ENCODE results near the gene POLK. TPM values are rescaled to one million over a fixed set of nuclear protein-coding genes. Genes with fewer than 3 reads are reported as not detected.

POLK gene
- total and polyA plus RNA-seq, 9 donors = 14.6 to 35.0 (median 20.4) TPM

Other genes starting within 250 kb of the POLK start
- gene HMGCR, start 174.7 kb upstream of the POLK start, total RNA-seq = 14.0 TPM
- gene HMGCR, start 174.7 kb upstream of the POLK start, polyA plus RNA-seq (ENCODE audit: insufficient read depth in 1 of 8, insufficient read length in 8 of 8, low replicate concordance in 1 of 8) = 10 to 100 TPM; 21.1 to 37.8 (median 32.0) TPM
- 19.6 TPM for gene CERT1, start 262 bp upstream of the POLK start, total RNA-seq
- 10 to 100 TPM; 23.2 to 37.5 (median 31.8) TPM for gene CERT1, start 262 bp upstream of the POLK start, polyA plus RNA-seq (ENCODE audit: insufficient read depth in 1 of 8, insufficient read length in 8 of 8, low replicate concordance in 1 of 8)
- 0.98 TPM for gene ANKDD1B, start 99.6 kb downstream of the POLK start, total RNA-seq
- 1 to 10 TPM in 1 of 8 donors, under 1 TPM in 7; 0.46 to 1.3 (median 0.54) TPM for gene ANKDD1B, start 99.6 kb downstream of the POLK start, polyA plus RNA-seq (ENCODE audit: insufficient read depth in 1 of 8, insufficient read length in 8 of 8, low replicate concordance in 1 of 8)
- gene POC5, start 205.5 kb downstream of the POLK start, total RNA-seq = 8.6 TPM
- gene POC5, start 205.5 kb downstream of the POLK start, polyA plus RNA-seq (ENCODE audit: insufficient read depth in 1 of 8, insufficient read length in 8 of 8, low replicate concordance in 1 of 8) = 1 to 10 TPM; 5.7 to 9.2 (median 8.0) TPM